ENCODE measurements around the gene OR8G1. TPM values are rescaled to one million over a fixed set of nuclear protein-coding genes. Genes with fewer than 3 reads are reported as not detected.
"Not testable (repeated sequence)": the region's sequence is repeated elsewhere in the genome, so short reads cannot be mapped to it uniquely, and the experiment has no call there.

OR8G1 gene
- total and polyA plus RNA-seq, 2 donors (not counting 1 experiment from before 2014, with no cell fraction given), result not detected

GRCh38 chr11:124256076-124256475, 15.2 kb downstream of the OR8G1 start, which contains the start of gene OR8G5:
Gene OR8G5, plus strand, starts transcription at chr11:124256376. Its CDS starts 8,556 bp downstream, at chr11:124264932.
- Histone ChIP-seq H3K36me3 (ENCODE audit: control insufficient read depth, insufficient read depth, low read length) (no peaks in the 10 kb centered on the region), H3K9me3 (ENCODE audit: control insufficient read depth, insufficient read depth, low read depth, low read length) (no peaks in the 10 kb centered on the region), H3K9ac (ENCODE audit: insufficient read depth, low read length) (no peak within 1 kb of the TSS), H2AFZ (ENCODE audit: low read length) (no peak within 1 kb of the TSS), H4K20me1 (ENCODE audit: control insufficient read depth, extremely low read depth, insufficient read depth, low read length) (no peaks in the 10 kb centered on the region), H3K27me3 (ENCODE audit: control insufficient read depth, insufficient read depth, low read length) (no peaks in the 10 kb centered on the region), H3K4me1 (ENCODE audit: control insufficient read depth, extremely low read depth, insufficient read depth, low read length) (no peaks in the 10 kb centered on the region), H3K27ac (ENCODE audit: insufficient read depth, low read length) (no peak within 1 kb of the TSS), H3K79me2 (ENCODE audit: control insufficient read depth, insufficient read depth, low read length) (no peaks in the 10 kb centered on the region), H3K4me2 (ENCODE audit: extremely low read depth, insufficient read depth, low read length) (no peak within 1 kb of the TSS), H3K4me3 (replicated peaks in 1 of 4; ENCODE audit: control extremely low read depth in 1 of 4, insufficient read depth in 1 of 4, low read depth in 3 of 4, low read length in 4 of 4) (no peak within 1 kb of the TSS)
- no peak for DNase-seq (ENCODE audit: low read depth in 2 of 2)
- TF ChIP-seq CTCF (conservative IDR thresholded peaks at IDR 0.05 in 1 of 2, IDR thresholded peaks at IDR 0.05 in 1 of 2; ENCODE audit: low read depth in 1 of 2, low read length in 2 of 2) (no peak), EZH2 (IDR thresholded peaks at IDR 0.05; ENCODE audit: low read length, missing control alignments) (no peak)

GRCh38 chr11:124265041-124265440, 24.1 kb downstream of the OR8G1 start:
- H3K27ac ChIP-seq (ENCODE audit: insufficient read depth, low read length); H3K9ac ChIP-seq (ENCODE audit: insufficient read depth, low read length); H3K9me3 ChIP-seq (ENCODE audit: control insufficient read depth, insufficient read depth, low read depth, low read length); H3K36me3 ChIP-seq (ENCODE audit: control insufficient read depth, insufficient read depth, low read length); H3K4me1 ChIP-seq (ENCODE audit: control insufficient read depth, extremely low read depth, insufficient read depth, low read length); H3K79me2 ChIP-seq (ENCODE audit: control insufficient read depth, insufficient read depth, low read length); H3K4me3 ChIP-seq (replicated peaks in 1 of 4; ENCODE audit: control extremely low read depth in 1 of 4, insufficient read depth in 1 of 4, low read depth in 3 of 4, low read length in 4 of 4); H3K4me2 ChIP-seq (ENCODE audit: extremely low read depth, insufficient read depth, low read length); H4K20me1 ChIP-seq (ENCODE audit: control insufficient read depth, extremely low read depth, insufficient read depth, low read length); DNase-seq (ENCODE audit: low read depth in 2 of 2); H3K27me3 ChIP-seq (ENCODE audit: control insufficient read depth, insufficient read depth, low read length); H2AFZ ChIP-seq (ENCODE audit: low read length): not testable (repeated sequence)

- not testable (repeated sequence) for H3K9ac ChIP-seq (ENCODE audit: insufficient read depth, low read length); H4K20me1 ChIP-seq (ENCODE audit: control insufficient read depth, extremely low read depth, insufficient read depth, low read length); H3K36me3 ChIP-seq (ENCODE audit: control insufficient read depth, insufficient read depth, low read length); H3K4me3 ChIP-seq (replicated peaks in 1 of 4; ENCODE audit: control extremely low read depth in 1 of 4, insufficient read depth in 1 of 4, low read depth in 3 of 4, low read length in 4 of 4); H2AFZ ChIP-seq (ENCODE audit: low read length); H3K9me3 ChIP-seq (ENCODE audit: control insufficient read depth, insufficient read depth, low read depth, low read length); H3K27me3 ChIP-seq (ENCODE audit: control insufficient read depth, insufficient read depth, low read length); H3K4me1 ChIP-seq (ENCODE audit: control insufficient read depth, extremely low read depth, insufficient read depth, low read length); H3K79me2 ChIP-seq (ENCODE audit: control insufficient read depth, insufficient read depth, low read length); H3K4me2 ChIP-seq (ENCODE audit: extremely low read depth, insufficient read depth, low read length); H3K27ac ChIP-seq (ENCODE audit: insufficient read depth, low read length)
- DNase-seq (ENCODE audit: low read depth in 2 of 2), result peak in 1 of 2 donors; percentile 58
Measured at GRCh38 chr11:124270886-124271285, 30.0 kb downstream of the OR8G1 start.

- no peak overlapping the region for H3K27ac ChIP-seq (ENCODE audit: insufficient read depth, low read length)
- H2AFZ ChIP-seq (ENCODE audit: low read length), result no peak overlapping the region
- no peaks in the 10 kb centered on the region for H3K9me3 ChIP-seq (ENCODE audit: control insufficient read depth, insufficient read depth, low read depth, low read length)
- no peak overlapping the region for H3K4me2 ChIP-seq (ENCODE audit: extremely low read depth, insufficient read depth, low read length)
- no peaks in the 10 kb centered on the region for H3K36me3 ChIP-seq (ENCODE audit: control insufficient read depth, insufficient read depth, low read length)
- H3K79me2 ChIP-seq (ENCODE audit: control insufficient read depth, insufficient read depth, low read length), result no peaks in the 10 kb centered on the region
- no peak overlapping the region for H3K9ac ChIP-seq (ENCODE audit: insufficient read depth, low read length)
- no peaks in the 10 kb centered on the region for H3K4me1 ChIP-seq (ENCODE audit: control insufficient read depth, extremely low read depth, insufficient read depth, low read length)
- H3K4me3 ChIP-seq (replicated peaks in 1 of 4; ENCODE audit: control extremely low read depth in 1 of 4, insufficient read depth in 1 of 4, low read depth in 3 of 4, low read length in 4 of 4), result no peak overlapping the region
- no peak for DNase-seq (ENCODE audit: low read depth in 2 of 2)
- no peak for TF ChIP-seq CTCF (conservative IDR thresholded peaks at IDR 0.05 in 1 of 2, IDR thresholded peaks at IDR 0.05 in 1 of 2; ENCODE audit: low read depth in 1 of 2, low read length in 2 of 2)
- no peak for TF ChIP-seq EZH2 (IDR thresholded peaks at IDR 0.05; ENCODE audit: low read length, missing control alignments)
- H3K27me3 ChIP-seq (ENCODE audit: control insufficient read depth, insufficient read depth, low read length), result no peaks in the 10 kb centered on the region
- H4K20me1 ChIP-seq (ENCODE audit: control insufficient read depth, extremely low read depth, insufficient read depth, low read length), result no peaks in the 10 kb centered on the region
Measured at GRCh38 chr11:124274000-124274399, 33.1 kb downstream of the OR8G1 start.
